ENCODE data around the gene PTPRQ.

PTPRQ gene

GRCh38 chr12:80551897-80552296 lies 107.9 kb downstream of the PTPRQ start:
- no peak for DNase-seq (ENCODE audit: extremely low read depth in 1 of 2, low read depth in 1 of 2)

- DNase-seq (ENCODE audit: extremely low read depth in 1 of 2, low read depth in 1 of 2), result no peak
Measured at GRCh38 chr12:80553316-80553715, 109.3 kb downstream of the PTPRQ start.

GRCh38 chr12:80556566-80556965 lies 112.5 kb downstream of the PTPRQ start:
- DNase-seq (ENCODE audit: extremely low read depth in 1 of 2, low read depth in 1 of 2), result no peak

GRCh38 chr12:80559766-80560165 lies 115.7 kb downstream of the PTPRQ start:
- DNase-seq (ENCODE audit: extremely low read depth in 1 of 2, low read depth in 1 of 2), result no peak

GRCh38 chr12:80565271-80565670 lies 121.2 kb downstream of the PTPRQ start:
- no peak for DNase-seq (ENCODE audit: extremely low read depth in 1 of 2, low read depth in 1 of 2)

GRCh38 chr12:80567401-80567800 lies 123.4 kb downstream of the PTPRQ start:
- DNase-seq (ENCODE audit: extremely low read depth in 1 of 2, low read depth in 1 of 2), result no peak

GRCh38 chr12:80576641-80577418 lies 132.8 kb downstream of the PTPRQ start:
- no peak for DNase-seq (ENCODE audit: extremely low read depth in 1 of 2, low read depth in 1 of 2)

GRCh38 chr12:80580254-80580653 lies 136.2 kb downstream of the PTPRQ start:
- no peak for DNase-seq (ENCODE audit: extremely low read depth in 1 of 2, low read depth in 1 of 2)

GRCh38 chr12:80581783-80582182 lies 137.7 kb downstream of the PTPRQ start:
- no peak for DNase-seq (ENCODE audit: extremely low read depth in 1 of 2, low read depth in 1 of 2)

GRCh38 chr12:80582431-80582830 lies 138.4 kb downstream of the PTPRQ start:
- no peak for DNase-seq (ENCODE audit: extremely low read depth in 1 of 2, low read depth in 1 of 2)

GRCh38 chr12:80589077-80589476 lies 145.0 kb downstream of the PTPRQ start:
- no peak for DNase-seq (ENCODE audit: extremely low read depth in 1 of 2, low read depth in 1 of 2)

- DNase-seq (ENCODE audit: extremely low read depth in 1 of 2, low read depth in 1 of 2), result no peak
Measured at GRCh38 chr12:80590085-80590484, 146.1 kb downstream of the PTPRQ start.

GRCh38 chr12:80593766-80594165 lies 149.7 kb downstream of the PTPRQ start:
- no peak for DNase-seq (ENCODE audit: extremely low read depth in 1 of 2, low read depth in 1 of 2)

- DNase-seq (ENCODE audit: extremely low read depth in 1 of 2, low read depth in 1 of 2), result no peak
Measured at GRCh38 chr12:80596509-80596908, 152.5 kb downstream of the PTPRQ start.

GRCh38 chr12:80598004-80598606 lies 154.1 kb downstream of the PTPRQ start:
- DNase-seq (ENCODE audit: extremely low read depth in 1 of 2, low read depth in 1 of 2), result no peak

- DNase-seq (ENCODE audit: extremely low read depth in 1 of 2, low read depth in 1 of 2), result no peak
Measured at GRCh38 chr12:80602455-80602854, 158.4 kb downstream of the PTPRQ start.

GRCh38 chr12:80607361-80608135 lies 163.5 kb downstream of the PTPRQ start:
- no peak for DNase-seq (ENCODE audit: extremely low read depth in 1 of 2, low read depth in 1 of 2)

- no peak for DNase-seq (ENCODE audit: extremely low read depth in 1 of 2, low read depth in 1 of 2)
Measured at GRCh38 chr12:80617733-80618132, 173.7 kb downstream of the PTPRQ start.

GRCh38 chr12:80620281-80620680 lies 176.2 kb downstream of the PTPRQ start:
- DNase-seq (ENCODE audit: extremely low read depth in 1 of 2, low read depth in 1 of 2), result no peak

- DNase-seq (ENCODE audit: extremely low read depth in 1 of 2, low read depth in 1 of 2), result no peak
Measured at GRCh38 chr12:80622271-80622670, 178.2 kb downstream of the PTPRQ start.

GRCh38 chr12:80625051-80625450 lies 181.0 kb downstream of the PTPRQ start:
- DNase-seq (ENCODE audit: extremely low read depth in 1 of 2, low read depth in 1 of 2), result no peak

GRCh38 chr12:80625901-80626300 lies 181.9 kb downstream of the PTPRQ start:
- no peak for DNase-seq (ENCODE audit: extremely low read depth in 1 of 2, low read depth in 1 of 2)
